Measurements from ENCODE around the gene IP6K1. TPM values are rescaled to one million over a fixed set of nuclear protein-coding genes. Genes with fewer than 3 reads are reported as not detected.
"Not testable (repeated sequence)": the region's sequence is repeated elsewhere in the genome, so short reads cannot be mapped to it uniquely, and the experiment has no call there.

IP6K1 gene
- total RNA-seq, 1 donor from 2014 or later, result 46.7 TPM

GRCh38 chr3:49689046-49689907, 97.1 kb downstream of the IP6K1 start, which contains the start of the genes MST1 and RNF123:
TSS of gene MST1 (minus strand) at chr3:49689474. CDS start at chr3:49688691, 783 bp downstream.
TSS of gene RNF123 (plus strand) at chr3:49689557. CDS start at chr3:49691166, 1,609 bp downstream.
- peak; percentile 50 for DNase-seq (ENCODE audit: low read depth, low spot score)

GRCh38 chr3:49688338-49689045, 97.8 kb downstream of the IP6K1 start:
- not testable (repeated sequence) for DNase-seq (ENCODE audit: low read depth, low spot score)

- DNase-seq (ENCODE audit: low read depth, low spot score), result not testable (repeated sequence)
These were observed 98.9 kb downstream of the IP6K1 start for GRCh38 chr3:49687424-49687795.

GRCh38 chr3:49686769-49687423, 99.4 kb downstream of the IP6K1 start:
- not testable (repeated sequence) for DNase-seq (ENCODE audit: low read depth, low spot score)

- not testable (repeated sequence) for DNase-seq (ENCODE audit: low read depth, low spot score)
These were observed 100.0 kb downstream of the IP6K1 start for GRCh38 chr3:49686346-49686745.

- not testable (repeated sequence) for DNase-seq (ENCODE audit: low read depth, low spot score)
These were observed 100.5 kb downstream of the IP6K1 start for GRCh38 chr3:49685846-49686245.

- DNase-seq (ENCODE audit: low read depth, low spot score), result not testable (repeated sequence)
These were observed 101.2 kb downstream of the IP6K1 start for GRCh38 chr3:49685103-49685502.

GRCh38 chr3:49684453-49684852, 101.9 kb downstream of the IP6K1 start:
- DNase-seq (ENCODE audit: low read depth, low spot score), result not testable (repeated sequence)

- DNase-seq (ENCODE audit: low read depth, low spot score), result no peak
These were observed 103.2 kb downstream of the IP6K1 start for GRCh38 chr3:49683162-49683561.

GRCh38 chr3:49681543-49681942, 104.8 kb downstream of the IP6K1 start:
- DNase-seq (ENCODE audit: low read depth, low spot score), result no peak

- DNase-seq (ENCODE audit: low read depth, low spot score), result no peak
These were observed 105.2 kb downstream of the IP6K1 start for GRCh38 chr3:49681232-49681522.

- DNase-seq (ENCODE audit: low read depth, low spot score), result no peak
These were observed 105.7 kb downstream of the IP6K1 start for GRCh38 chr3:49680493-49681231.

- DNase-seq (ENCODE audit: low read depth, low spot score), result no peak
These were observed 110.4 kb downstream of the IP6K1 start for GRCh38 chr3:49675912-49676311.

- no peak for DNase-seq (ENCODE audit: low read depth, low spot score)
These were observed 111.8 kb downstream of the IP6K1 start for GRCh38 chr3:49674497-49674983.

Other genes starting within 250 kb of the IP6K1 start
- under 0.01 TPM in 2 replicates for gene BSN, start 232.1 kb downstream of the IP6K1 start, total RNA-seq
- gene APEH, start 112.2 kb downstream of the IP6K1 start, total RNA-seq, result 104 and 128 TPM in 2 replicates
- gene MST1, start 97.1 kb downstream of the IP6K1 start, total RNA-seq, result 2.2 and 2.8 TPM in 2 replicates
- 20.4 and 25.6 TPM in 2 replicates for gene RNF123, start 97.0 kb downstream of the IP6K1 start, total RNA-seq
- not detected in 2 replicates for gene AMIGO3, start 66.9 kb downstream of the IP6K1 start, total RNA-seq
- gene GMPPB, start 62.6 kb downstream of the IP6K1 start, total RNA-seq, result 51.2 and 75.5 TPM in 2 replicates
- gene CDHR4, start 13.3 kb upstream of the IP6K1 start, total RNA-seq, result not detected in 2 replicates
- 20.4 and 21.5 TPM in 2 replicates for gene INKA1, start 16.7 kb upstream of the IP6K1 start, total RNA-seq
- gene UBA7, start 27.4 kb upstream of the IP6K1 start, total RNA-seq, result 29.5 and 42.2 TPM in 2 replicates
- 4.4 and 5.1 TPM in 2 replicates for gene TRAIP, start 70.0 kb upstream of the IP6K1 start, total RNA-seq
- gene CAMKV, start 83.4 kb upstream of the IP6K1 start, total RNA-seq, result under 0.01 and 0.04 TPM in 2 replicates
- gene MST1R, start 117.3 kb upstream of the IP6K1 start, total RNA-seq, result 0.99 and 1.0 TPM in 2 replicates
- gene MON1A, start 143.3 kb upstream of the IP6K1 start, total RNA-seq, result 15.4 and 27.8 TPM in 2 replicates
- gene RBM6, start 153.6 kb upstream of the IP6K1 start, total RNA-seq, result 29.9 and 43.2 TPM in 2 replicates

Measured in pulmonary artery endothelial cell (primary cell).